Transverse colon (tissue), 4 donors: ENCODE measurements around the gene MACROH2A1.

Experiments
- CTCF ChIP-seq, 5 experiments: fragments of 200-600 bp in 3 of 5; fragments of 450-650 bp in 2 of 5; sonication (generic) in 3 of 5; IDR thresholded peaks; 1 replicate in 2 of 5; 2 replicates in 3 of 5; pipeline ENCODE4 v1.5.1; 2016 to 2017; ENCODE audit warnings: antibody characterized with exemption in 5 of 5, inconsistent platforms in 3 of 5, mild to moderate bottlenecking in 2 of 5, moderate library complexity in 1 of 5
- EP300 ChIP-seq: sonication (generic); formaldehyde crosslinking; IDR thresholded peaks from one replicate; pipeline ENCODE4 v1.6.1; 2017; ENCODE audit warnings: antibody characterized with exemption, low read depth
- POLR2A ChIP-seq: fragments of 450-650 bp; IDR thresholded peaks from one replicate; pipeline ENCODE4 v1.6.1; 2016; ENCODE audit warnings: antibody characterized with exemption, mild to moderate bottlenecking, moderate library complexity
- POLR2AphosphoS5 ChIP-seq, 3 donors: sonication (generic); formaldehyde crosslinking; IDR thresholded peaks; one replicate each; pipeline ENCODE4 v1.6.1; 2016; ENCODE audit warnings: antibody characterized with exemption in 3 of 3

- TF ChIP-seq CTCF (IDR thresholded peaks at IDR 0.05) (no peak), POLR2AphosphoS5 (IDR thresholded peaks at IDR 0.05) (no peak), POLR2A (no peak), EP300 (no peak)
Observed at GRCh38 chr5:135289651-135290050, 109.4 kb downstream of the MACROH2A1 start.
